Calu3 (cell line): Measurements from ENCODE around the gene DIS3L2. TPM values are rescaled to one million over a fixed set of nuclear protein-coding genes. Genes with fewer than 3 reads are reported as not detected.

Experiments used
- BruUV-seq: library from RNA; stranded (reverse); fragments of 400-500 nt; replicated peaks from 2 replicates; lab custom pipeline; 2021; lab: Mats Ljungman, UMichigan
- CTCF ChIA-PET: fragments of 300-600 bp; sonication (Branson Sonifier 250); formaldehyde crosslinking; loops from one replicate; lab custom pipeline; 2022; ENCODE audit warnings: antibody characterized with exemption; lab: Charles Lee
- DNase-seq: peaks from one replicate; pipeline ENCODE4 v3.0.0; 2022
- H3K27ac Mint-ChIP-seq: one replicate; pipeline ENCODE4 v1.8.0; 2022; ENCODE audit warnings: mixed read lengths; ENCODE audit not compliant: unreplicated experiment
- H3K27me3 Mint-ChIP-seq: one replicate; pipeline ENCODE4 v1.8.0; 2022; ENCODE audit warnings: mixed read lengths; ENCODE audit not compliant: unreplicated experiment
- H3K36me3 Mint-ChIP-seq: one replicate; pipeline ENCODE4 v1.8.0; 2022; ENCODE audit warnings: mild to moderate bottlenecking, moderate library complexity, mixed read lengths; ENCODE audit not compliant: insufficient read depth, unreplicated experiment
- H3K4me1 Mint-ChIP-seq: one replicate; pipeline ENCODE4 v1.8.0; 2022; ENCODE audit warnings: mild to moderate bottlenecking, low read depth, mixed read lengths; ENCODE audit not compliant: unreplicated experiment
- H3K4me3 Mint-ChIP-seq: one replicate; pipeline ENCODE4 v1.8.0; 2022; ENCODE audit warnings: mild to moderate bottlenecking, low read depth, moderate library complexity, mixed read lengths; ENCODE audit not compliant: unreplicated experiment
- H3K9me3 Mint-ChIP-seq: one replicate; pipeline ENCODE4 v1.8.0; 2022; ENCODE audit warnings: low read depth, mixed read lengths; ENCODE audit not compliant: unreplicated experiment
- intact Hi-C: fragments of 100-400 bp; cut with micrococcal nuclease; formaldehyde crosslinking; loops from one replicate; pipeline ENCODE4 v1.10.0; 2022; ENCODE audit not compliant: unreplicated experiment
- total RNA-seq: library from RNA; stranded (reverse); gene quantifications from 2 replicates; pipeline ENCODE4 v1.2.3, GENCODE V29; 2022
- TF ChIP-seq, protein P1 (sequence below): fragments of 200-600 bp; IDR thresholded peaks from one replicate; pipeline ENCODE4 v1.8.0; 2022; ENCODE audit warnings: antibody characterized with exemption; ENCODE audit not compliant: unreplicated experiment

The DIS3L2 gene
- total RNA-seq, 1 experiment from 2014 or later = 46.0 TPM

DNA sequence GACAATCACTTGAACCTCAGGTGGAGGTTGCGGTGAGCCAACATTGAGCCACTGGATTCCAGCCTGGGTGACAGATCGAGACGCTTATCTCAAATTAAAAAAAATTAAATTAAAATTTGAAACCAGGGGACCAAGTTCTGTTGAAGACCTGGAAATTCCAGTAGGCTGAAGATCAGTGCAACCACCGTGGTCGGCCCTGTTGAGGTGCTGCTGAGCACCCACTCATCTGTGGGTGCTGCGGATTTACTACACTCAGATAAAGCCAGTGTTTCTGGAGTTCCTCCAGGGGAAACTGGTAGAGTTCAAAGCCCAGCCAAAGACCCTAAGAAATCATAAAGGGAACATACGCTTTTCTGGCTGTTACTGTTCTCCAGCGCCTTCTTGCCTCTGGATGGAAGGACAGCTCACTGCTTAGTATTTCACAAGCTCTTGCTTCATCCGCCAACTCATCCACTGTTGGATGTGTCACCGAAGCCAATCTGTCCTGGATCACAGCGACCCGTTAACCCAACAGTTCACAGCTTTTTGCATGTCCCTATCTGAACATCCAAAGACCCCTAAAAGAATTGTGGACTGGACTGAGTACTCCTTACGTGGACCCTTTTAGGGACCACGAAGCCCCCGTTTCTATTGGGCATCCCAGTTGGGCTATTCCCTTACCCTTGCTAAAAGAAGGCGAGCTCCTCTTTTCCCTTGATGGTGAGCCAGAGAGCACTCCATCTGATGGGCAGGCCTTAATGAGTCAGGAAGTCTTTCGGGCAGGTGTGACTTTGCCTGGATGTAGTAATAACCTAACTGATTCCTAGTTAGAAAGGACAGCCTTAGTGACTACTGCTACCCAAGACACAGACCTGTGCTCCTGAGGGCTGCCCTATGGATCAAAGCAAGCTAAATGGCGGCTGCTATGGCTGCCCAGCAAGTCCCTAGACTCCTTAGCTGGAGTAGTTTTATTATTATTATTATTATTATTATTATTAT is 411.0 kb downstream of the DIS3L2 start:
- H3K27ac Mint-ChIP-seq = no peak overlapping the region
- no peaks in the 10 kb centered on the region for H3K4me1 Mint-ChIP-seq
- H3K27me3 Mint-ChIP-seq = no peaks in the 10 kb centered on the region
- H3K4me3 Mint-ChIP-seq = no peak overlapping the region
- no TSS peak for BruUV-seq
- TF ChIP-seq, protein P1, sequence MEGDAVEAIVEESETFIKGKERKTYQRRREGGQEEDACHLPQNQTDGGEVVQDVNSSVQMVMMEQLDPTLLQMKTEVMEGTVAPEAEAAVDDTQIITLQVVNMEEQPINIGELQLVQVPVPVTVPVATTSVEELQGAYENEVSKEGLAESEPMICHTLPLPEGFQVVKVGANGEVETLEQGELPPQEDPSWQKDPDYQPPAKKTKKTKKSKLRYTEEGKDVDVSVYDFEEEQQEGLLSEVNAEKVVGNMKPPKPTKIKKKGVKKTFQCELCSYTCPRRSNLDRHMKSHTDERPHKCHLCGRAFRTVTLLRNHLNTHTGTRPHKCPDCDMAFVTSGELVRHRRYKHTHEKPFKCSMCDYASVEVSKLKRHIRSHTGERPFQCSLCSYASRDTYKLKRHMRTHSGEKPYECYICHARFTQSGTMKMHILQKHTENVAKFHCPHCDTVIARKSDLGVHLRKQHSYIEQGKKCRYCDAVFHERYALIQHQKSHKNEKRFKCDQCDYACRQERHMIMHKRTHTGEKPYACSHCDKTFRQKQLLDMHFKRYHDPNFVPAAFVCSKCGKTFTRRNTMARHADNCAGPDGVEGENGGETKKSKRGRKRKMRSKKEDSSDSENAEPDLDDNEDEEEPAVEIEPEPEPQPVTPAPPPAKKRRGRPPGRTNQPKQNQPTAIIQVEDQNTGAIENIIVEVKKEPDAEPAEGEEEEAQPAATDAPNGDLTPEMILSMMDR = no peak
- intact Hi-C loops = no loop called here
- DNase-seq = no peak
- CTCF ChIA-PET = interaction anchor here (1.5 kb wide), 1 partner anchor 10 kb away, joined by 3 read pairs; no protein-coding TSS in a partner anchor
- no peaks in the 10 kb centered on the region for H3K9me3 Mint-ChIP-seq
- H3K36me3 Mint-ChIP-seq = no peaks in the 10 kb centered on the region

DNA sequence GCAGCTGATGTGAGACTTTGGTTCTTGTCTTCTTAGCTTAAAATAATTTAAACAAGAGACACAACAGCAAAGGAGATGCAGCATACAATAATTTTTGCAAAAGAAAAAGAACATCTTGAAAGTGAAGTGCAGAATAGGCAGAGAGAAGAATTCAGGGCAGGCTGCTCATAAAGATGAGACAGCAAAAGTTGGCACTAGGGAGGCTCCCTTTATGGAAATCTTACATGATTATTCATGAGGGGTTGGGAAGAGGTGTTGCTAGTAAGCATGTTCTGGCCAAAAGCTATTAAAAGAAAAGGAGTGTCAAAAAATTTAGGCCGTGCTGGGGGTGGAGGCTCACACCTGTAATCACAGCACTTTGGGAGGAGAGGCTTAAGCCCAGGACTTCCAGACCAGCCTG is 412.8 kb downstream of the DIS3L2 start:
- TF ChIP-seq, protein P1 = no peak
- Mint-ChIP-seq H3K4me1 (no peaks in the 10 kb centered on the region), H3K27ac (no peak overlapping the region), H3K27me3 (no peaks in the 10 kb centered on the region), H3K9me3 (no peaks in the 10 kb centered on the region), H3K4me3 (no peak overlapping the region), H3K36me3 (no peaks in the 10 kb centered on the region)
- intact Hi-C loops = no loop called here
- no TSS peak for BruUV-seq
- DNase-seq = no peak
- CTCF ChIA-PET = interaction anchor here (0.6 to 1.3 kb wide), 2 partner anchors 20 to 25 kb away, joined by 3 to 5 read pairs; no protein-coding TSS in a partner anchor

DNA sequence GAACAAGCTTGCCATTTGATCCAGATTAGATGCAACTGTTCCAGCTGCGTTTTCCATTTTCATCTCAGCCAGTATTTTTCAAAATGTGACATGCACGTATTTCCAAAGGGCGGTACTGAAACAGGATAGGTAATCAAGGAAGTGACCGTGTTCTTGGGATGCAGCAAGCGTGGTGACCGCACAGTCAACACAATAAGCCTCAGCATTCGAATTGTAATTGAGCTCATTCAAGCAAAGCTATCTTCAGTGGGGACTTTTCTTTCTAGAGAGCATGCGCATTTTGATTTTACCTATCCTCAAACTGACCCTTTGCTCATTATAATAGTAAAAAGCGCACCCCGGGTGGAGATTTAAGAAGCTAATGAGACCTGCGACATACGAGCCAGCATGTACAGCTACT is 413.7 kb downstream of the DIS3L2 start:
- TF ChIP-seq, protein P1 = no peak
- intact Hi-C loops = no loop called here
- CTCF ChIA-PET = no interaction called here
- Mint-ChIP-seq H3K27me3 (no peaks in the 10 kb centered on the region), H3K36me3 (no peaks in the 10 kb centered on the region), H3K9me3 (no peaks in the 10 kb centered on the region), H3K4me3 (no peak overlapping the region), H3K4me1 (no peaks in the 10 kb centered on the region), H3K27ac (no peak overlapping the region)
- no peak for DNase-seq
- no TSS peak for BruUV-seq

DNA sequence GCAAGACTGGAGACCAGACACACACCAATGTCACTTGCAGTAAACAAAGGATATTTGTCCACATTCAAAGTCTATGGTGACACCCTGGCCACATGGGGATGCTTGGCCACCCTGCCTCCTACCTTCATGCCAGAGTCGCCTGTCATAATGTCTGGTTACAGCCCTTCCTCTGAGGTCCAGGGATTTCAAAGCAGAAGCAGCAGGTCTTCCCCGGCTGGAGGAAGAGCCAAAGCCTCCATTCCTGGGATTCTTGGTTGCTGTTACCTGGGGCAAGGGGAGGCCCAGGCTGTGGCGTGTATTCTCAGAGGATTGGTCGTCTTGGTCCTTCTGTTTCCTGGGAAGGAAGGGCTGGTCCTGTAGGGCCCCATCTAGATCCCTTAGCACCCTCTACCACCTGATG is 414.7 kb downstream of the DIS3L2 start:
- Mint-ChIP-seq H3K36me3 (no peaks in the 10 kb centered on the region), H3K27ac (no peak overlapping the region), H3K4me1 (no peaks in the 10 kb centered on the region), H3K4me3 (no peak overlapping the region), H3K9me3 (no peaks in the 10 kb centered on the region), H3K27me3 (no peaks in the 10 kb centered on the region)
- no peak for DNase-seq
- intact Hi-C loops = no loop called here
- TF ChIP-seq, protein P1 = no peak
- CTCF ChIA-PET = no interaction called here
- no TSS peak for BruUV-seq
